Esophagus squamous epithelium (tissue), 4 donors: ENCODE data around the gene RAX2.

ENCODE experiments used
- POLR2A ChIP-seq, 4 donors: fragments of 450-650 bp; IDR thresholded peaks; one replicate each; pipeline ENCODE4 v1.6.1; 2017; ENCODE audit warnings: antibody characterized with exemption in 4 of 4, mild to moderate bottlenecking in 4 of 4, moderate library complexity in 3 of 4
- TF ChIP-seq, protein P1 (sequence below), 6 experiments: fragments of 450-650 bp in 4 of 6; fragments of 200-600 bp in 2 of 6; sonication (generic) in 2 of 6; IDR thresholded peaks; one replicate each; pipeline ENCODE4 v1.5.1; 2016 to 2019; ENCODE audit warnings: antibody characterized with exemption in 6 of 6, mild to moderate bottlenecking in 4 of 6, moderate library complexity in 4 of 6

- TF ChIP-seq, protein P1, sequence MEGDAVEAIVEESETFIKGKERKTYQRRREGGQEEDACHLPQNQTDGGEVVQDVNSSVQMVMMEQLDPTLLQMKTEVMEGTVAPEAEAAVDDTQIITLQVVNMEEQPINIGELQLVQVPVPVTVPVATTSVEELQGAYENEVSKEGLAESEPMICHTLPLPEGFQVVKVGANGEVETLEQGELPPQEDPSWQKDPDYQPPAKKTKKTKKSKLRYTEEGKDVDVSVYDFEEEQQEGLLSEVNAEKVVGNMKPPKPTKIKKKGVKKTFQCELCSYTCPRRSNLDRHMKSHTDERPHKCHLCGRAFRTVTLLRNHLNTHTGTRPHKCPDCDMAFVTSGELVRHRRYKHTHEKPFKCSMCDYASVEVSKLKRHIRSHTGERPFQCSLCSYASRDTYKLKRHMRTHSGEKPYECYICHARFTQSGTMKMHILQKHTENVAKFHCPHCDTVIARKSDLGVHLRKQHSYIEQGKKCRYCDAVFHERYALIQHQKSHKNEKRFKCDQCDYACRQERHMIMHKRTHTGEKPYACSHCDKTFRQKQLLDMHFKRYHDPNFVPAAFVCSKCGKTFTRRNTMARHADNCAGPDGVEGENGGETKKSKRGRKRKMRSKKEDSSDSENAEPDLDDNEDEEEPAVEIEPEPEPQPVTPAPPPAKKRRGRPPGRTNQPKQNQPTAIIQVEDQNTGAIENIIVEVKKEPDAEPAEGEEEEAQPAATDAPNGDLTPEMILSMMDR (IDR thresholded peaks at IDR 0.05): no peak
- no peak for TF ChIP-seq POLR2A (IDR thresholded peaks at IDR 0.05)
These were observed 32.0 kb upstream of the RAX2 start for GRCh38 chr19:3803986-3804385.
